ENCODE data around the gene PRKG1.

DNA sequence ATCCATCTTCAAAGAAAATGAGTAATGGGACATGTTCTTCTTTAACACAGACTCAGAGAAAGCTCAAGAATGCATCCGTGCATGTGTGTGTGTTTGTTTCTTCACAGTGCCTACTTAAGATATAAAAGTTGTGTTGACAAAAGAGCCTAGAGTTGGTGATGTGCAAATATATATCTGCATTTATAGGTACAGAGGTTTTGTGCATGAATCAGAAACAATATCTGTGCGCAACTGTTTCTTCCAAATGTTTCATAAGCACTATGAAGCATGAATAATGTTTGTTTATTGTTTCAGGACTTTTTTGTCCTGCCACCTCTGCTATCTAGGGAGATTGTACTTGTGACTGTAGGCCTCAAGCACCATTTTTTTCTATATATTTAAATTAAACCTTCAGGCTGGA lies 395.4 kb downstream of the PRKG1 start:
- TF ChIP-seq, protein P1, sequence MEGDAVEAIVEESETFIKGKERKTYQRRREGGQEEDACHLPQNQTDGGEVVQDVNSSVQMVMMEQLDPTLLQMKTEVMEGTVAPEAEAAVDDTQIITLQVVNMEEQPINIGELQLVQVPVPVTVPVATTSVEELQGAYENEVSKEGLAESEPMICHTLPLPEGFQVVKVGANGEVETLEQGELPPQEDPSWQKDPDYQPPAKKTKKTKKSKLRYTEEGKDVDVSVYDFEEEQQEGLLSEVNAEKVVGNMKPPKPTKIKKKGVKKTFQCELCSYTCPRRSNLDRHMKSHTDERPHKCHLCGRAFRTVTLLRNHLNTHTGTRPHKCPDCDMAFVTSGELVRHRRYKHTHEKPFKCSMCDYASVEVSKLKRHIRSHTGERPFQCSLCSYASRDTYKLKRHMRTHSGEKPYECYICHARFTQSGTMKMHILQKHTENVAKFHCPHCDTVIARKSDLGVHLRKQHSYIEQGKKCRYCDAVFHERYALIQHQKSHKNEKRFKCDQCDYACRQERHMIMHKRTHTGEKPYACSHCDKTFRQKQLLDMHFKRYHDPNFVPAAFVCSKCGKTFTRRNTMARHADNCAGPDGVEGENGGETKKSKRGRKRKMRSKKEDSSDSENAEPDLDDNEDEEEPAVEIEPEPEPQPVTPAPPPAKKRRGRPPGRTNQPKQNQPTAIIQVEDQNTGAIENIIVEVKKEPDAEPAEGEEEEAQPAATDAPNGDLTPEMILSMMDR (IDR thresholded peaks at IDR 0.05): no peak
- TF ChIP-seq POLR2A (IDR thresholded peaks at IDR 0.05): no peak
